Measurements from ENCODE around the gene PLA2G4D.

DNA sequence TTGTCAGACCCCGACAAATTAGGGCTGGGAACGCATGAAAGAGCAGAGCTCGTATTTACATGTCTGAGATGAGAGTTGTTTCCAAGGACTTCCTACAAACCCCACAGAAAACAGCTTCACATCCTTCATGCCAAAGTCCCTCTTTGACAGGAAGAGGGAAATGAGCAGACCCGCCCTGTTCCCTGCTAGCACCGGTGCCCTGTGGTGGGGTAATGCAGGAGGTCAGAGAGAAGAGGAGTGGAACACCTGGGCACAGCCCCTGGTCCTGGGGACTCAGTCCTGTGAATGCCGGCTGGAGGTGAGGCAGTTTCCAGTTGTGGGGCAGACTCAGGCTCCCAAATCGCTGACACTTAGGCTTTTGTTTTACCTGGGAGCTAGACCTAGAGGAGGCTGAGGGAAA lies 4.0 kb downstream of the PLA2G4D start:
- TF ChIP-seq, protein P1, sequence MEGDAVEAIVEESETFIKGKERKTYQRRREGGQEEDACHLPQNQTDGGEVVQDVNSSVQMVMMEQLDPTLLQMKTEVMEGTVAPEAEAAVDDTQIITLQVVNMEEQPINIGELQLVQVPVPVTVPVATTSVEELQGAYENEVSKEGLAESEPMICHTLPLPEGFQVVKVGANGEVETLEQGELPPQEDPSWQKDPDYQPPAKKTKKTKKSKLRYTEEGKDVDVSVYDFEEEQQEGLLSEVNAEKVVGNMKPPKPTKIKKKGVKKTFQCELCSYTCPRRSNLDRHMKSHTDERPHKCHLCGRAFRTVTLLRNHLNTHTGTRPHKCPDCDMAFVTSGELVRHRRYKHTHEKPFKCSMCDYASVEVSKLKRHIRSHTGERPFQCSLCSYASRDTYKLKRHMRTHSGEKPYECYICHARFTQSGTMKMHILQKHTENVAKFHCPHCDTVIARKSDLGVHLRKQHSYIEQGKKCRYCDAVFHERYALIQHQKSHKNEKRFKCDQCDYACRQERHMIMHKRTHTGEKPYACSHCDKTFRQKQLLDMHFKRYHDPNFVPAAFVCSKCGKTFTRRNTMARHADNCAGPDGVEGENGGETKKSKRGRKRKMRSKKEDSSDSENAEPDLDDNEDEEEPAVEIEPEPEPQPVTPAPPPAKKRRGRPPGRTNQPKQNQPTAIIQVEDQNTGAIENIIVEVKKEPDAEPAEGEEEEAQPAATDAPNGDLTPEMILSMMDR (IDR thresholded peaks at IDR 0.05): no peak
- TF ChIP-seq TAF1 (IDR thresholded peaks at IDR 0.05; ENCODE audit: borderline replicate concordance, low read depth, low read length) (no peak), RXRA (IDR thresholded peaks at IDR 0.05; ENCODE audit: borderline replicate concordance, low read depth) (no peak)
- TF ChIP-seq, protein P2, sequence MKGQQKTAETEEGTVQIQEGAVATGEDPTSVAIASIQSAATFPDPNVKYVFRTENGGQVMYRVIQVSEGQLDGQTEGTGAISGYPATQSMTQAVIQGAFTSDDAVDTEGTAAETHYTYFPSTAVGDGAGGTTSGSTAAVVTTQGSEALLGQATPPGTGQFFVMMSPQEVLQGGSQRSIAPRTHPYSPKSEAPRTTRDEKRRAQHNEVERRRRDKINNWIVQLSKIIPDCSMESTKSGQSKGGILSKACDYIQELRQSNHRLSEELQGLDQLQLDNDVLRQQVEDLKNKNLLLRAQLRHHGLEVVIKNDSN (IDR thresholded peaks at IDR 0.05; ENCODE audit: borderline replicate concordance, low read depth): no peak

Measured in SK-N-SH (cell line).